Measurements from ENCODE around the gene NEGR1. TPM values are rescaled to one million over a fixed set of nuclear protein-coding genes. Genes with fewer than 3 reads are reported as not detected.

NEGR1 gene
- total and polyA plus RNA-seq, 4 donors = 0.86 to 7.3 (median 2.5) TPM

DNA sequence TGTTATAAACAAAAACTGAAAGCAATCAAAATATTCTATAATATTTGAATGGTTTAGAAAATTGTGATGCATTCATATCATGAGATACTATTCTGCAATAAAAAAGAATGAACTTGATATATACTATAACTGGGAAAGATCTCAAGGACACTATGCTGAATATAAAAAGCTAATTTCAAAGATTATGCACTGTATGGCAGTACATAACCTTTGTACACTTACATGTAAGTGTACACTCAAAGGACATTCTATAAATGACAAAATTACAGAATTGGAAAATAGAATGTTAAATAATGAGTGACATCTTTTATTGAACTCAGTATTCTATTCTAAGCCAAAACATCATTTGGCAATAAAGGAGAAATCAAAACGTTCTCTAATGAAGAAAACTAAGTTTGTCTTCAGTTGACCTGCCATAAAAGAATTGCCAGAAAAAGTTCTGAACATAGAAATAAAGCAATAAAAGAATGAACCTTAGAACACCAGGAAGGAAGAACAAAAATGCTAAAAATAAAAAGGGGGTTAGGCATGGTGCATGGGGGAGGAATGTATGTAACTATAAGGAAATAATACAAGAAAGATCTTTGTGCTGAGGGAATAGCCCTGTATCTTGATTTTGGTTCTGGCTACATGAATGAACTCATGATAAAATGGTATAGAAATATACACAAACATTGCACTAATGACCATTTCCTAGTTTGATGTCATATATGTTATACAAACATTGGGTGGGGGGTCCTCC, 519.7 kb downstream of the NEGR1 start:
- ATAC-seq (ENCODE audit: insufficient read depth, low FRiP score) (no peak), DNase-seq (no peak)
- H3K36me3 ChIP-seq (ENCODE audit: control insufficient read depth in 4 of 4, insufficient read depth in 4 of 4, low read length in 4 of 4) = no peaks in the 10 kb centered on the region
- H3K9ac ChIP-seq (ENCODE audit: insufficient read depth in 1 of 2, low read length in 2 of 2) = no peak overlapping the region
- TF ChIP-seq, protein P1, sequence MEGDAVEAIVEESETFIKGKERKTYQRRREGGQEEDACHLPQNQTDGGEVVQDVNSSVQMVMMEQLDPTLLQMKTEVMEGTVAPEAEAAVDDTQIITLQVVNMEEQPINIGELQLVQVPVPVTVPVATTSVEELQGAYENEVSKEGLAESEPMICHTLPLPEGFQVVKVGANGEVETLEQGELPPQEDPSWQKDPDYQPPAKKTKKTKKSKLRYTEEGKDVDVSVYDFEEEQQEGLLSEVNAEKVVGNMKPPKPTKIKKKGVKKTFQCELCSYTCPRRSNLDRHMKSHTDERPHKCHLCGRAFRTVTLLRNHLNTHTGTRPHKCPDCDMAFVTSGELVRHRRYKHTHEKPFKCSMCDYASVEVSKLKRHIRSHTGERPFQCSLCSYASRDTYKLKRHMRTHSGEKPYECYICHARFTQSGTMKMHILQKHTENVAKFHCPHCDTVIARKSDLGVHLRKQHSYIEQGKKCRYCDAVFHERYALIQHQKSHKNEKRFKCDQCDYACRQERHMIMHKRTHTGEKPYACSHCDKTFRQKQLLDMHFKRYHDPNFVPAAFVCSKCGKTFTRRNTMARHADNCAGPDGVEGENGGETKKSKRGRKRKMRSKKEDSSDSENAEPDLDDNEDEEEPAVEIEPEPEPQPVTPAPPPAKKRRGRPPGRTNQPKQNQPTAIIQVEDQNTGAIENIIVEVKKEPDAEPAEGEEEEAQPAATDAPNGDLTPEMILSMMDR (IDR thresholded peaks at IDR 0.05; ENCODE audit: control extremely low read depth, extremely low read depth) = no peak
- H3K9me3 ChIP-seq (ENCODE audit: control insufficient read depth in 4 of 4, insufficient read depth in 3 of 4, low read length in 3 of 4) = no peaks in the 10 kb centered on the region
- no peak overlapping the region for H3K27ac ChIP-seq (ENCODE audit: low read depth in 1 of 2, low read length in 1 of 2)
- H3K27me3 ChIP-seq (ENCODE audit: control insufficient read depth in 3 of 3, insufficient read depth in 3 of 3, low read length in 2 of 3) = no peaks in the 10 kb centered on the region
- WGBS, 2 donors = 69 to 76% methylated on average over 1 of the region's 1 CpG
- H3K4me1 ChIP-seq (ENCODE audit: control insufficient read depth in 5 of 5, insufficient read depth in 5 of 5, low read length in 5 of 5) = no peaks in the 10 kb centered on the region
- no peak overlapping the region for H3K4me3 ChIP-seq

DNA sequence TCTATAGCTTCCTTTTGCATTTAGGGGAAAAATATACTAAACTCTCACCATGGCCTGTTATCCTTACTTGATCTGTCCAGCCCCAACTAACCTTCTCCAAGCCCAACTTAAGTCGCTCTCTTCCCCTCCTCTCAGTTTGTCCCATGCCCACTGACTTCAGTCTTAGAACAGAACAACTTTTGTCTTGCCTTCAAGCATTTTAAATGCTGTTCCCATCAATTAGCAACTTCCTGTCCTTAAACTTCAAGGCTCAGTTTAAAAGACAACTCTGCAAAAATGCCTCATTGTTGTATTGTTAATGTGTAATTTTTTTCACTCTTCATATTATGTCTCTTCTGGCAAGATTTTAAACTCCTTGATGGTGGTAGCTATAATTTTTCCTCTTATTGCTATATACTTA, 526.9 kb downstream of the NEGR1 start:
- H3K4me1 ChIP-seq (ENCODE audit: control insufficient read depth in 5 of 5, insufficient read depth in 5 of 5, low read length in 5 of 5) = no peaks in the 10 kb centered on the region
- H3K9ac ChIP-seq (ENCODE audit: insufficient read depth in 1 of 2, low read length in 2 of 2) = no peak overlapping the region
- no peak overlapping the region for H3K4me3 ChIP-seq
- H3K27me3 ChIP-seq (ENCODE audit: control insufficient read depth in 3 of 3, insufficient read depth in 3 of 3, low read length in 2 of 3) = no peaks in the 10 kb centered on the region
- 92 to 94% methylated on average over 1 of the region's 1 CpG for WGBS, 2 donors
- no peak for ATAC-seq (ENCODE audit: insufficient read depth, low FRiP score)
- H3K27ac ChIP-seq (ENCODE audit: low read depth in 1 of 2, low read length in 1 of 2) = no peak overlapping the region
- TF ChIP-seq, protein P1 (IDR thresholded peaks at IDR 0.05; ENCODE audit: control extremely low read depth, extremely low read depth) = no peak
- H3K9me3 ChIP-seq (ENCODE audit: control insufficient read depth in 4 of 4, insufficient read depth in 3 of 4, low read length in 3 of 4) = no peaks in the 10 kb centered on the region
- DNase-seq = no peak
- no peaks in the 10 kb centered on the region for H3K36me3 ChIP-seq (ENCODE audit: control insufficient read depth in 4 of 4, insufficient read depth in 4 of 4, low read length in 4 of 4)

DNA sequence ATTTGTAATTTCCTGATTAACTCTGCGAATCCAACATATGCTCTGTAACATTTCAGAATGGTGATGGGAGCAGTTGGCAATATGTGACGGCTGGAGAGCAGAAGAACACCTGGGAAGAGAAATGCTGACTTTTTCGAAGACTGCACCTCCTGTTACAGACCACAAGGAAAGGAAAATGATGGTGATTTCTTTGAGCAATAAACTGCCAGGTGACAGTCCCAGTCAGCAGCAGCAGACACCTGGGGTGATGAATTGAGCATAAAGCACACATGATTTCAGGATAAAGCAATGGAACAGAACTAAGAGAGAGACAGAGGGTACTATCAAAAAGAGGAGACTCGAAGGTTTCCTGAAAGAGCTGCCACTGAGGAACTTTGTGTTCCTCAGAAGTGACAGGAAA, 528.6 kb downstream of the NEGR1 start:
- DNase-seq (no peak), ATAC-seq (ENCODE audit: insufficient read depth, low FRiP score) (no peak)
- Histone ChIP-seq H3K36me3 (ENCODE audit: control insufficient read depth in 4 of 4, insufficient read depth in 4 of 4, low read length in 4 of 4) (no peaks in the 10 kb centered on the region), H3K9ac (ENCODE audit: insufficient read depth in 1 of 2, low read length in 2 of 2) (no peak overlapping the region), H3K27me3 (ENCODE audit: control insufficient read depth in 3 of 3, insufficient read depth in 3 of 3, low read length in 2 of 3) (no peaks in the 10 kb centered on the region), H3K4me1 (ENCODE audit: control insufficient read depth in 5 of 5, insufficient read depth in 5 of 5, low read length in 5 of 5) (no peaks in the 10 kb centered on the region), H3K9me3 (ENCODE audit: control insufficient read depth in 4 of 4, insufficient read depth in 3 of 4, low read length in 3 of 4) (no peaks in the 10 kb centered on the region), H3K4me3 (no peak overlapping the region), H3K27ac (ENCODE audit: low read depth in 1 of 2, low read length in 1 of 2) (no peak overlapping the region)
- TF ChIP-seq, protein P1 (IDR thresholded peaks at IDR 0.05; ENCODE audit: control extremely low read depth, extremely low read depth) = no peak
- 75 to 84% methylated on average over 4 of the region's 4 CpGs for WGBS, 2 donors

DNA sequence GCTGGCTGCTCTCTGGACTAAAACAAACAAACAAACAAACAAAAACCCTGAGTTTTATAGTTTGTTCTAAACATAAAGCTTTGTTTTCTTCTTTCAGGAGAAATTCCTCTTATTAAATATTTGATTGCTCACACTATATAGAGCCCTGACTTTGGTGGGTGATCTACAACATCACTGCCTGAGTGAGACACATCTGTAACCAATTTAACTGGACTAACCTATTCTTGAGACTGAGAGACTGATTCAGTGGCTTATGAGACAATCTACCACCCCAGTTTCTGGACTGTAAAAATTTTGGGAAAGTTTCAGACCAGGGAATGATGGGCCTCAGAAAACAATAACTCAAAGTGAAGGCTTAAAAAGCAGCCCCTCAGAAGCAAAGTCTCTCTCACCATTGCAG, 537.0 kb downstream of the NEGR1 start:
- TF ChIP-seq, protein P1 (IDR thresholded peaks at IDR 0.05; ENCODE audit: control extremely low read depth, extremely low read depth) = no peak
- Histone ChIP-seq H3K9ac (ENCODE audit: insufficient read depth in 1 of 2, low read length in 2 of 2) (no peak overlapping the region), H3K36me3 (ENCODE audit: control insufficient read depth in 4 of 4, insufficient read depth in 4 of 4, low read length in 4 of 4) (no peaks in the 10 kb centered on the region), H3K9me3 (ENCODE audit: control insufficient read depth in 4 of 4, insufficient read depth in 3 of 4, low read length in 3 of 4) (no peaks in the 10 kb centered on the region), H3K4me3 (no peak overlapping the region), H3K27me3 (ENCODE audit: control insufficient read depth in 3 of 3, insufficient read depth in 3 of 3, low read length in 2 of 3) (no peaks in the 10 kb centered on the region), H3K4me1 (ENCODE audit: control insufficient read depth in 5 of 5, insufficient read depth in 5 of 5, low read length in 5 of 5) (no peaks in the 10 kb centered on the region), H3K27ac (ENCODE audit: low read depth in 1 of 2, low read length in 1 of 2) (no peak overlapping the region)
- ATAC-seq (ENCODE audit: insufficient read depth, low FRiP score) (no peak), DNase-seq (no peak)

Measured in lung (tissue), 12 donors.